Activated naive CD4-positive, alpha-beta T cell treated with anti-CD3 and anti-CD28 coated beads for 36 hours (primary cell): ENCODE results near the gene ERVMER34-1. TPM values are rescaled to one million over a fixed set of nuclear protein-coding genes. Genes with fewer than 3 reads are reported as not detected.

Experiments
- CTCF ChIA-PET: fragments of 350-600 bp; sonication (Branson Sonifier 250); formaldehyde crosslinking; loops from one replicate; lab custom pipeline; 2021; ENCODE audit warnings: antibody characterized with exemption; lab: Charles Lee
- DNase-seq: peaks from one replicate; pipeline ENCODE4 v3.0.0-alpha.2; 2020
- H3K27ac Mint-ChIP-seq: one replicate; pipeline ENCODE4 v1.8.0; 2021; ENCODE audit warnings: mild to moderate bottlenecking, mixed read lengths
- H3K27me3 Mint-ChIP-seq: one replicate; pipeline ENCODE4 v1.8.0; 2021; ENCODE audit warnings: low read depth, mixed read lengths
- H3K36me3 Mint-ChIP-seq: one replicate; pipeline ENCODE4 v1.8.0; 2021; ENCODE audit warnings: low read depth, mixed read lengths
- H3K4me1 Mint-ChIP-seq: one replicate; pipeline ENCODE4 v1.8.0; 2021; ENCODE audit warnings: low read depth, mixed read lengths
- H3K4me3 Mint-ChIP-seq: one replicate; pipeline ENCODE4 v1.8.0; 2021; ENCODE audit warnings: mild to moderate bottlenecking, moderate library complexity, mixed read lengths
- H3K9me3 Mint-ChIP-seq: one replicate; pipeline ENCODE4 v1.8.0; 2021; ENCODE audit warnings: mixed read lengths
- intact Hi-C: fragments of 100-400 bp; cut with micrococcal nuclease; formaldehyde crosslinking; loops from one replicate; pipeline ENCODE4 v1.15.1; 2023
- total RNA-seq, 2 experiments: library from RNA; stranded (reverse); gene quantifications; one replicate each; pipeline ENCODE4 v1.2.3, GENCODE V29; 2021

The ERVMER34-1 gene, protein sequence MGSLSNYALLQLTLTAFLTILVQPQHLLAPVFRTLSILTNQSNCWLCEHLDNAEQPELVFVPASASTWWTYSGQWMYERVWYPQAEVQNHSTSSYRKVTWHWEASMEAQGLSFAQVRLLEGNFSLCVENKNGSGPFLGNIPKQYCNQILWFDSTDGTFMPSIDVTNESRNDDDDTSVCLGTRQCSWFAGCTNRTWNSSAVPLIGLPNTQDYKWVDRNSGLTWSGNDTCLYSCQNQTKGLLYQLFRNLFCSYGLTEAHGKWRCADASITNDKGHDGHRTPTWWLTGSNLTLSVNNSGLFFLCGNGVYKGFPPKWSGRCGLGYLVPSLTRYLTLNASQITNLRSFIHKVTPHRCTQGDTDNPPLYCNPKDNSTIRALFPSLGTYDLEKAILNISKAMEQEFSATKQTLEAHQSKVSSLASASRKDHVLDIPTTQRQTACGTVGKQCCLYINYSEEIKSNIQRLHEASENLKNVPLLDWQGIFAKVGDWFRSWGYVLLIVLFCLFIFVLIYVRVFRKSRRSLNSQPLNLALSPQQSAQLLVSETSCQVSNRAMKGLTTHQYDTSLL
- total RNA-seq: under 1 TPM; 0.14 to 0.32 TPM

DNA sequence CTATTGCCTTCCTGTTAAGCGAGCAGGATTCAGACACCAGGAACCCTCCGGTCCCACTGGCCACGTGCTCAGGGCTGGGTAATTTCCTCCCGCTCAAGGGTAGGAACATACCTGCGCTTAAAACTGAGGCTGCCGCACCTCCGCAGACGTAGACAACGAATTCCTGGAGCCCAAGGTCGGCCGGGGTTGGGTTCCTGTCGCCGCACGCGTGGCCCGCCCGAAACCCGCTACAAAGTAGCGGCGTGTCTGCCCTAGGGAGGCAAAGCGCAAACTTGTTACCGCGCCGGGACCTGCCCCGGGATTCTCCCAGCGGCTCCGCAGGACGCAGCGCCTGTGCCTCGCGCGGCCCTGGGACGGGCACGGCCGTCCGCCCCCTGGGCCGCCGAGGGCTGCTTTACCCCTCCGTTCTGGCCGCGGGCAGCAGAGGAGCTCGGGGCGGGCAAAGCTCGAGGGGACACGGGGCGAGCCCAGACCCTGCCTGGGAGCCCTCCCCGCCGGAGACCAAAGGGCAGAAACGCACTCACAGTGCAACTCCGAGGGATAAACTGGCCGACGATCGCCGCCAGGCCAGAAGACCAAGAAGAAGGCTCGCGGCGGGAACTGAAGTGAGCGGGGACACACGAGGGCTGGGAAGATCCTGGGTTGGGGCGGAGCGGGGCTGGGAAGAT is at the start of gene ERVMER34-1:
Gene ERVMER34-1 (minus strand): TSS at position 607 of the 668 bp plus-strand sequence. CDS start 5,905 bp downstream, outside the sequence.
- DNase-seq: peak; percentile 32

DNA sequence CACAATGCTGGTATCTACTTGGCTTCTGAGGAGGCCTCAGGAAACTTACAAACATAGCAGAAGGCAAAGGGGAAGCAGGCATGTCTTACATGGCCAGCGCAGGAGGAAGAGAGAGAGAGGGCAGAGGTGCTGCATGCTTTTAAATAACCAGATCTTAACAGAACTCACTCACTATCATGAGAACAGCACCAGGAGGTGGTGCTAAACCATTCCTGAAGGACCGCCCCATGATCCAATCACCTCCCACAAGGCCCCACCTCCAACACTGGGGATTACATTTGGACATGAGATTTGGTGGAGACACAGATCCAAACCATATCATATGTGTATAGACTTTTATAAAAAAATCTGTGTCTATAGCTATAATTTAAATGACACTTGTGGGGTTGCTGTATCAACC is 48.6 kb upstream of the ERVMER34-1 start:
- CTCF ChIA-PET: no interaction called here
- Mint-ChIP-seq H3K4me3 (no peak overlapping the region), H3K27ac (no peak overlapping the region), H3K4me1 (no peaks in the 10 kb centered on the region), H3K36me3 (no peaks in the 10 kb centered on the region), H3K9me3 (peaks cover 2% of the 10 kb centered on the region), H3K27me3 (peaks cover 15% of the 10 kb centered on the region)
- intact Hi-C loops: no loop called here
- DNase-seq: no peak

More for the DNA sequence above, at the start of gene ERVMER34-1:
- Mint-ChIP-seq H3K9me3 (no peaks in the 10 kb centered on the region), H3K4me1 (peaks cover 10% of the 10 kb centered on the region), H3K36me3 (no peaks in the 10 kb centered on the region), H3K27me3 (peaks cover 57% of the 10 kb centered on the region), H3K27ac (no peak within 1 kb of the TSS), H3K4me3 (peak within 1 kb of the TSS; percentile 66)
- intact Hi-C loops: no loop called here
- CTCF ChIA-PET: no interaction called here

DNA sequence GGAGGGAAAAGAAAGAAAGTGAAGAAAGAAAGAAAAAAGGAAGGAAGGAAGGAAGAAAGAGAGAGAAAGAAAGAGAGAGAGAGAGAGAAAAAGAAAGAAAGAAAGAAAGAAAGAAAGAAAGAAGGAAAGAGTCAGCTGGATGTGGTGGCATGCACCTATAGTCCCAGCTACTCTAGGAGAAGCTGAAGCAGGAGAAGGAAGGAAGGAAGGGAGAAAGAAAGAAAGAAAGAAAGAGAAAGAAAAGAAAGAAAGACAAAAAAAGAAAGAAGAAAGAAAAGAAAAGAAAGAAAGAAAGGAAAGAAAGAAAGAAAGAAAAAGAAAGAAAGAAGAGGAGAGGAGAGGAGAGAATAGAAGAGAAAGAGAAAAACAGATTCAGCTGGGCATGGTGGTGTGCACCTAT is 44.3 kb upstream of the ERVMER34-1 start:
- Mint-ChIP-seq H3K36me3 (no peaks in the 10 kb centered on the region), H3K27me3 (peaks cover 7% of the 10 kb centered on the region), H3K4me3 (no peak overlapping the region), H3K9me3 (no peaks in the 10 kb centered on the region), H3K4me1 (no peaks in the 10 kb centered on the region), H3K27ac (no peak overlapping the region)
- intact Hi-C loops: no loop called here
- CTCF ChIA-PET: no interaction called here
- no peak for DNase-seq

DNA sequence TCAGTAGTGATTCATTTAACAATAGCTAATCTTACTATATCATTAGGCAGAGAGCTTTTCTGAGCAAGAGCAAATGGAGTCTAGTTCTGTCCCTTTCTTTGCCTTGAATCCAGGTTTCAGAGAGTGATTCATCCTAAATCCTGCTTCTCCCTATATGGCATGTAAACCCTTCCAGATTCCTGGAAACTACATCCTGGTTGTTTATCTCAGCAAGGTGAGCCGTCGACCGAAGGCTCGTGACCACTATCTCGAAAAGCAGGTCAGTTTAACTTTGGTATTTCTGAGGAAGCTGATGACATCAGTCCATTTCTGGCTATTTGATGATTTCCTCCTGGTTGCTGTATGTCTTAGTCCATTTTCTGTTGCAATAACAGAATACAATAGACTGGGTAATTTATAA is 40.7 kb upstream of the ERVMER34-1 start:
- CTCF ChIA-PET: no interaction called here
- DNase-seq: no peak
- H3K27ac Mint-ChIP-seq: no peak overlapping the region
- no peaks in the 10 kb centered on the region for H3K36me3 Mint-ChIP-seq
- no peaks in the 10 kb centered on the region for H3K9me3 Mint-ChIP-seq
- no peaks in the 10 kb centered on the region for H3K4me1 Mint-ChIP-seq
- no peak overlapping the region for H3K4me3 Mint-ChIP-seq
- intact Hi-C loops: no loop called here
- H3K27me3 Mint-ChIP-seq: peaks cover 2% of the 10 kb centered on the region

DNA sequence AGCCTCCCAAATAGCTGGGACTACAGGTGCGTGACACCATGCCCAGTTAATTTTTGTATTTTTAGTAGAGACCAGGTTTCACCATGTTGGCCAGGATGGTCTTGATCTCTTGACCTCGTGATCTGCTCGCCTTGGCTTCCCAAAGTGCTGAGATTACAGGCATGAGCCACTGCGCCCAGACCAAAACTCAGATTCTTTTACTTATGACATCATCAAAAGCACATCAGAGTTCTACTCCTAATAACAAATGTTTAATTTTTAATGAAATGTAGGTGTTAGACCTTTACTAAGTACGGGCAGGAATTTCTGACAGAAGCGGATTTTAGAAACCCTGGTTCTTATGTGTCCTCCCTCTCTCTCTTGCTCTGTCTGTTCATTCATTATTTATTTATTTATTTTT is 38.5 kb upstream of the ERVMER34-1 start:
- DNase-seq: no peak
- H3K36me3 Mint-ChIP-seq: no peaks in the 10 kb centered on the region
- no peaks in the 10 kb centered on the region for H3K9me3 Mint-ChIP-seq
- H3K27me3 Mint-ChIP-seq: peaks cover 5% of the 10 kb centered on the region
- H3K4me1 Mint-ChIP-seq: no peaks in the 10 kb centered on the region
- no peak overlapping the region for H3K4me3 Mint-ChIP-seq
- H3K27ac Mint-ChIP-seq: no peak overlapping the region
- intact Hi-C loops: no loop called here
- CTCF ChIA-PET: interaction anchor here (1.2 kb wide), 1 partner anchor 244 kb away, joined by 3 read pairs; no protein-coding TSS in a partner anchor

DNA sequence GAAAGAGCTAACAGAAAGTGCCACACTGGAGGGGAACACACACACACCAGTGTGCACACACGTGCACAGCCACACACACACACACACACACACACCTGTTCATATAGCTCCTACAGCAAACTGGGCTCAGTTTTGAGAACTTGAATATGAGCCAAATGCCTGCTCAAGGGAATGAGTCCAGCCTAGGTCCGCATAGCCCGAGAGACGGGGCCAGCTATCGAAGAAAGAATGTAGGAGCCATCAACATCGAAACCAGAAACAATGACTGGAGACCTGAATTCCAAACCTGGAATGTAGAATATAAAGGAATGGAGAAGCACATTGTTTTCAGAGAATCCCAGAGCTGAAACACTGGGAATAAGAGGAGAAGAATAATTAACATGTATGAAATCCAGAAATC is 37.6 kb upstream of the ERVMER34-1 start:
- H3K27me3 Mint-ChIP-seq: peaks cover 5% of the 10 kb centered on the region
- CTCF ChIA-PET: no interaction called here

DNA sequence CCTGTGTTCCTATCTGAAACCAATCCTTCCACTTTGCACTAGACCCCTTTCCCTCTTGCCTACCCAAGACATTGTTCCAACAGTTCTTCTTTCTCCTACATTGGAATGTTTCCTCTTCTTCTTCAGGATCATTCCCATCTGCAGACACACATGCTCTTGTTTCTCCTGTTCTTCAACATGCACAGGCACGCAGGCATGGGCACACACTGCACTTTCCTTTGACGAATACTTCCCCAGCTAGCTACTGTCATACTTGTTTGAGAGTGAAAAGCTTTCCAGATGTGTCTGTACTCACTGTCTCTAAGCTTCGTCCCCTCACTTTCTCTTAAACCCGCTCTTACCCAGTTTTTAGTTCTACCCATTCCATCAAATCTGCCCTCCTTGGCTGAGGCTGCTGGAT is 31.8 kb upstream of the ERVMER34-1 start:
- no peaks in the 10 kb centered on the region for H3K4me1 Mint-ChIP-seq
- no peak overlapping the region for H3K4me3 Mint-ChIP-seq
- CTCF ChIA-PET: no interaction called here

More for the DNA sequence above, 37.6 kb upstream of the ERVMER34-1 start:
- no peak overlapping the region for H3K4me3 Mint-ChIP-seq
- H3K36me3 Mint-ChIP-seq: no peaks in the 10 kb centered on the region
- H3K9me3 Mint-ChIP-seq: no peaks in the 10 kb centered on the region
- no peak for DNase-seq
- no peak overlapping the region for H3K27ac Mint-ChIP-seq
- no peaks in the 10 kb centered on the region for H3K4me1 Mint-ChIP-seq
- intact Hi-C loops: no loop called here

DNA sequence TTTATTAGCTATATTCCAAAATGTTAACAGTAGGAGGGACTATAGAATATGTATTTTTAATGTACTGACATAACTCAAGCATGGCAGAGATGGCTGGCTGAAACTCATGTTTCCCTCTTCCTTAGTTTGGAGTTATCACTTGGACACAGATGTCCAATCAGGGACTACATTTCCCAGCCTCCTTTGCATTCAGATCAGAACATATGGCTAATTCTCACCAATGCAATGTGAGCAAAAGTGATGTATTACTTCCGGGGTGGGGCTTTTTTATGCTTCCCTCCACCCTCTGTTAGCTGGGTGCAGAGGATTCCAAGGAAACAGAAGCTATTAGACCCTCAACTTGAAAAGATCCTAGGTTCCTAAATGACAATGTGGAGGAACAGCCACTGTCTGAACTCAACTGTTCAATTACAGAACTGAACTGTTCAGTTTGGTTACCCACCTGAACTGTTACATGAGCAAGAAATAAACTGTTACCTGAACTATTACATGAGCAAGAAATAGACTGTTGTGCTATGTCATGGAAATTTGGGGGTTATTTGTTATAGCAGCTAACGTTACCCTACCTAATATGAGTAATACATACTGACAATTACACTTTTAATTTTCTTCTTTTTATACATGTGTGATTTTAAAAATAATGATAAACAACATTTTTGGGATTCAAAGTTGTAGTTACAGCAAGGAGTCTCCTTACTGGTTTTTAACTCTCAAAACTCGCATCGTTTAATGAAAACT is 29.6 kb upstream of the ERVMER34-1 start:
- intact Hi-C loops: no loop called here

More for the DNA sequence above, 31.8 kb upstream of the ERVMER34-1 start:
- no peaks in the 10 kb centered on the region for H3K9me3 Mint-ChIP-seq
- intact Hi-C loops: no loop called here
- peaks cover 4% of the 10 kb centered on the region for H3K27me3 Mint-ChIP-seq
- DNase-seq: no peak
- H3K36me3 Mint-ChIP-seq: no peaks in the 10 kb centered on the region
- no peak overlapping the region for H3K27ac Mint-ChIP-seq

DNA sequence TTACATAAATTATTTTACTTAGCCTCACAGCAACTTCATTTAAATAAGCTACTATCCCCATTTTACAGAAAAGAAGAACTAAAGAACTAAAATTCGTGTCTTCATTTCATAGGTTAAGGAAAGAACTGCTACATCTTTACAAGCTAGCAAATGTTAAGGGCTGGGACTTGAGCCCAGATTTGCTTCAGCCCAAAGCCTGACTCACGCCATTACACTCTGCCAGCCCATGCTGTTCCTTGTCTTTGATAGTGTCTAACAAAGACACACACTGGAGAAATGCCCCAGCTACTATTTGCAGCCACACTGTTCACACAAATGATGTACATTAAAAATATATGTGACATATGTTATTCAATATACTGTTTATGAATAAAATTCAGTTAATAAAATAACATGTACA is 29.0 kb upstream of the ERVMER34-1 start:
- H3K27ac Mint-ChIP-seq: no peak overlapping the region
- H3K4me1 Mint-ChIP-seq: no peaks in the 10 kb centered on the region
- H3K27me3 Mint-ChIP-seq: peaks cover 18% of the 10 kb centered on the region
- no peak for DNase-seq
- H3K4me3 Mint-ChIP-seq: no peak overlapping the region
- intact Hi-C loops: no loop called here
- CTCF ChIA-PET: no interaction called here
- H3K9me3 Mint-ChIP-seq: no peaks in the 10 kb centered on the region
- H3K36me3 Mint-ChIP-seq: no peaks in the 10 kb centered on the region

More for the DNA sequence above, 29.6 kb upstream of the ERVMER34-1 start:
- H3K4me1 Mint-ChIP-seq: no peaks in the 10 kb centered on the region
- no peaks in the 10 kb centered on the region for H3K9me3 Mint-ChIP-seq
- no peak overlapping the region for H3K27ac Mint-ChIP-seq
- H3K4me3 Mint-ChIP-seq: no peak overlapping the region
- CTCF ChIA-PET: no interaction called here
- peaks cover 14% of the 10 kb centered on the region for H3K27me3 Mint-ChIP-seq
- no peak for DNase-seq
- H3K36me3 Mint-ChIP-seq: no peaks in the 10 kb centered on the region

DNA sequence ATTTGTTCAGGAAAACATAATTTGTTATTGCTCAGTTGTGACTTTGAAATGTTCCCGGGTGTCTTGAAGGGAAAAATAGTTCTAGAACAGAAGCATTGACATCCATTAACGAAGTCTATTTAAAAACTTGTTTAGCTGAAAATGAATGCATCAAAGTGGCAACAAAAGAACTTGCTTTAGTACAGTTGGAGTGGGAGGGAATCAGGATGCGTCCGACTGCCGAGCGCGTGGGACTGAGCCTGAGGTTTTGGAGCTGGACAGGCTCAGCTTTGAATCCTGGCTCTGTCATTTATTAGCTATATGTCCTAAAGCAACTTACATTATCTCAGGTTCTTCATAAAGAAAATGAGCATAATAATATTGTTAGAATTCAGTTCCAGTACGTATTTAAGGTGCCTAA is 9.0 kb upstream of the ERVMER34-1 start:
- Mint-ChIP-seq H3K4me1 (no peaks in the 10 kb centered on the region), H3K4me3 (no peak overlapping the region), H3K36me3 (no peaks in the 10 kb centered on the region), H3K27ac (no peak overlapping the region), H3K9me3 (no peaks in the 10 kb centered on the region), H3K27me3 (peaks cover 7% of the 10 kb centered on the region)
- CTCF ChIA-PET: no interaction called here
- intact Hi-C loops: no loop called here
- DNase-seq: no peak

DNA sequence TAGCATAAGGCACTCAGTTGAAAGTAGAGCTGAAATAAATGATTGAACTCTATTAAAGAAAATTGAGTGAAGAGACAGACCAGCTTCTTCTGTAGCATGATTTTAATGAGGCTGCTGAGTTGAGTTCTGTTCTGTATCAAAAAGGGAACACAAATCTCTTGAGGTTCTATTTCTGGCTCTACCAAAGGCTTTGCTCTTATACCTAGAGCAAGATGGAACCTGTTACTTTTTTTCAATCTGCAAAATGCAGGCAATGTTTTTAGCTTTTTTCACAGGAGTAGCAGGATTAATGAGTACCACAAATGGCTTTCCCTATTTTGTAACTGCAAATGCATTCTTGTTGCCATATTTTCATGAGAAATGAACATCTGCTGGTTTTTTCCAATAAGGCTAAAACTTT is 4.2 kb upstream of the ERVMER34-1 start:
- CTCF ChIA-PET: interaction anchor here (0.6 kb wide), 1 partner anchor 1149 kb away, joined by 3 read pairs; no protein-coding TSS in a partner anchor
- Mint-ChIP-seq H3K27me3 (peaks cover 36% of the 10 kb centered on the region), H3K27ac (no peak overlapping the region), H3K36me3 (no peaks in the 10 kb centered on the region), H3K4me3 (no peak overlapping the region), H3K4me1 (peaks cover 9% of the 10 kb centered on the region), H3K9me3 (no peaks in the 10 kb centered on the region)
- DNase-seq: no peak
- intact Hi-C loops: no loop called here

DNA sequence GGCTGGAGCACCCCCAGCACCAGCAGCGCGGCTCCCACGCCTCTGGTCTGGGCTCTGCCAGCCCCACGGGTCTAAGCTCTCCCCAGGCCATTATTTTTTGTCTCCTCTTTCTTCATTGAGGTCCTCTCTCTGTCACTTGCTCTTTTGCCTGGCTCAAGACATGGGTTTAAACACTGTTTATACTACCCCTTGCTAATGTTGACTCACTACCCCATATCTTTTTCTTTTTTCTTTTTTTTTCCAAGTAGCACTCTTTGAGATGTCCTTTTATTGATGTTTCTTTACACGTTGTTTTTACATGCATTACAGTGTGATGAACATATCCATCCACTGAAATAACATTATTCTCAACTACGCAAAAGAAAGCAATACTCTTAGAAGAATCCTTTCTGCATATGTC is 1.7 kb upstream of the ERVMER34-1 start:
- H3K27me3 Mint-ChIP-seq: peaks cover 58% of the 10 kb centered on the region

More for the DNA sequence above, 1.7 kb upstream of the ERVMER34-1 start:
- H3K4me1 Mint-ChIP-seq: peaks cover 10% of the 10 kb centered on the region
- intact Hi-C loops: no loop called here
- no peaks in the 10 kb centered on the region for H3K9me3 Mint-ChIP-seq
- H3K4me3 Mint-ChIP-seq: no peak overlapping the region
- CTCF ChIA-PET: no interaction called here
- no peaks in the 10 kb centered on the region for H3K36me3 Mint-ChIP-seq
- no peak overlapping the region for H3K27ac Mint-ChIP-seq
- DNase-seq: no peak
